ENCODE results near the gene YPEL1.

GRCh38 chr22:21677606-21678443 lies 57.8 kb downstream of the YPEL1 start:
- no peak for TF ChIP-seq CTCF (IDR thresholded peaks at IDR 0.05; ENCODE audit: control extremely low read depth in 1 of 3, insufficient read depth in 1 of 3, low read depth in 1 of 3, low read length in 3 of 3)
- TF ChIP-seq POLR2AphosphoS5 (IDR thresholded peaks at IDR 0.05; ENCODE audit: low read depth, low read length), result no peak
- no peak for TF ChIP-seq RAD21 (IDR thresholded peaks at IDR 0.05 in 1 of 2, conservative IDR thresholded peaks at IDR 0.05 in 1 of 2; ENCODE audit: low read depth in 2 of 2, low read length in 2 of 2)
- no peak for TF ChIP-seq POLR2A (IDR thresholded peaks at IDR 0.05; ENCODE audit: control extremely low read depth in 1 of 2, low read depth in 2 of 2, low read length in 2 of 2)
- no peak for TF ChIP-seq TAF1 (IDR thresholded peaks at IDR 0.05; ENCODE audit: low read depth, low read length)

Measured in H1 (cell line).